Liver (tissue), 9 donors: ENCODE data around the gene MAVS. TPM values are rescaled to one million over a fixed set of nuclear protein-coding genes. Genes with fewer than 3 reads are reported as not detected.
"Not testable (repeated sequence)": the region's sequence is repeated elsewhere in the genome, so short reads cannot be mapped to it uniquely, and the experiment has no call there.

Experiments
- DNase-seq: peaks from one replicate; pipeline ENCODE4 v3.0.0-alpha.2; 2017; ENCODE audit warnings: low spot score
- H3K27ac ChIP-seq, 2 donors: one replicate each; pipeline ENCODE4 v1.7.0; 2013; ENCODE audit warnings: inconsistent platforms in 2 of 2, low read length in 2 of 2, control low read depth in 1 of 2, low read depth in 1 of 2, mild to moderate bottlenecking in 1 of 2
- H3K27me3 ChIP-seq, 4 donors: one replicate each; pipeline versions ENCODE4 v1.6.1 to v1.7.0; 2013; ENCODE audit warnings: low read length in 3 of 4, inconsistent platforms in 1 of 4, mild to moderate bottlenecking in 1 of 4, moderate library complexity in 1 of 4; ENCODE audit not compliant: control insufficient read depth in 4 of 4, insufficient read depth in 4 of 4
- H3K36me3 ChIP-seq, 4 donors: one replicate each; pipeline versions ENCODE4 v1.6.1 to v1.7.0; 2013; ENCODE audit warnings: low read length in 3 of 4, mild to moderate bottlenecking in 3 of 4, low read depth in 1 of 4, moderate library complexity in 1 of 4; ENCODE audit not compliant: control insufficient read depth in 4 of 4, insufficient read depth in 3 of 4
- H3K4me1 ChIP-seq, 4 donors: one replicate each; pipeline versions ENCODE4 v1.6.1 to v1.7.0; 2013; ENCODE audit warnings: low read length in 3 of 4, mild to moderate bottlenecking in 3 of 4, moderate library complexity in 1 of 4; ENCODE audit not compliant: control insufficient read depth in 4 of 4, insufficient read depth in 4 of 4
- H3K4me3 ChIP-seq, 3 donors: one replicate each; pipeline versions ENCODE4 v1.6.1 to v1.7.0; 2013; ENCODE audit warnings: low read length in 3 of 3, control low read depth in 1 of 3, low read depth in 1 of 3, mild to moderate bottlenecking in 1 of 3
- H3K9ac ChIP-seq, 2 donors: one replicate each; pipeline ENCODE4 v1.7.0; 2013; ENCODE audit warnings: low read length in 2 of 2, mild to moderate bottlenecking in 2 of 2, moderate library complexity in 2 of 2, control low read depth in 1 of 2, low read depth in 1 of 2
- H3K9me3 ChIP-seq, 4 donors: one replicate each; pipeline versions ENCODE4 v1.6.1 to v1.7.0; 2013; ENCODE audit warnings: low read length in 3 of 4; ENCODE audit not compliant: control insufficient read depth in 4 of 4
- ATF3 ChIP-seq: IDR thresholded peaks from 2 replicates; pipeline ENCODE4 v1.6.1; 2016; ENCODE audit warnings: antibody characterized with exemption
- EGR1 ChIP-seq, 2 donors: IDR thresholded peaks; 2 replicates each; pipeline ENCODE4 v1.6.1; 2016 to 2018; ENCODE audit warnings: antibody characterized with exemption in 2 of 2, low read depth in 2 of 2
- FOXA1 ChIP-seq: IDR thresholded peaks from 2 replicates; pipeline ENCODE4 v1.6.1; 2016; ENCODE audit warnings: antibody characterized with exemption
- FOXA2 ChIP-seq: IDR thresholded peaks from 2 replicates; pipeline ENCODE4 v1.6.1; 2016; ENCODE audit warnings: antibody characterized with exemption
- GABPA ChIP-seq, 2 donors: IDR thresholded peaks in 1 of 2; conservative IDR thresholded peaks in 1 of 2; 2 replicates each; pipeline ENCODE4 v1.6.1; 2016; ENCODE audit warnings: antibody characterized with exemption in 2 of 2, mild to moderate bottlenecking in 1 of 2, moderate library complexity in 1 of 2
- HNF4A ChIP-seq, 2 donors: conservative IDR thresholded peaks; 2 replicates each; pipeline ENCODE4 v1.6.1; 2016; ENCODE audit warnings: antibody characterized with exemption in 2 of 2, mild to moderate bottlenecking in 2 of 2
- HNF4G ChIP-seq: IDR thresholded peaks from 2 replicates; pipeline ENCODE4 v1.6.1; 2016; ENCODE audit warnings: antibody characterized with exemption
- JUND ChIP-seq, 2 donors: IDR thresholded peaks; 2 replicates each; pipeline ENCODE4 v1.6.1; 2016; ENCODE audit warnings: antibody characterized with exemption in 2 of 2
- MAX ChIP-seq: IDR thresholded peaks from 2 replicates; pipeline ENCODE4 v1.6.1; 2016; ENCODE audit warnings: antibody characterized with exemption
- NR2F2 ChIP-seq: IDR thresholded peaks from 2 replicates; pipeline ENCODE4 v1.6.1; 2016; ENCODE audit warnings: antibody characterized with exemption
- RAD21 ChIP-seq, 2 donors: IDR thresholded peaks; 2 replicates each; pipeline ENCODE4 v1.6.1; 2016; ENCODE audit warnings: antibody characterized with exemption in 2 of 2, mild to moderate bottlenecking in 2 of 2
- REST ChIP-seq: IDR thresholded peaks from 2 replicates; pipeline ENCODE4 v1.6.1; 2016; ENCODE audit warnings: antibody characterized with exemption, mild to moderate bottlenecking
- RXRA ChIP-seq, 2 donors: IDR thresholded peaks; 2 replicates each; pipeline ENCODE4 v1.6.1; 2017 to 2018; ENCODE audit warnings: antibody characterized with exemption in 2 of 2, mild to moderate bottlenecking in 1 of 2
- SP1 ChIP-seq: IDR thresholded peaks from 2 replicates; pipeline ENCODE4 v1.6.1; 2018; ENCODE audit warnings: antibody characterized with exemption, mild to moderate bottlenecking
- TAF1 ChIP-seq: conservative IDR thresholded peaks from 2 replicates; pipeline ENCODE4 v1.6.1; 2016; ENCODE audit warnings: antibody characterized with exemption, mild to moderate bottlenecking
- YY1 ChIP-seq: IDR thresholded peaks from 2 replicates; pipeline ENCODE4 v1.6.1; 2016; ENCODE audit warnings: antibody characterized with exemption, mild to moderate bottlenecking
- WGBS: extraction: QIAGEN DNeasy Blood & Tissue Kit; methylation state at CpG from one replicate; pipeline ENCODE4 v1.1.7; 2013; 5-methylcytosine and 5-hydroxymethylcytosine counted together
- polyA plus RNA-seq, 2 donors: library from polyadenylated mRNA; stranded (reverse) in 1 of 2; unstranded in 1 of 2; fragments of 200-250 nt in 1 of 2; fragments of >200 nt in 1 of 2; fragmentation: Nextera tagmentation in 1 of 2; extraction: Ambion mirVana in 1 of 2; gene quantifications; one replicate each; pipeline versions ENCODE4 v1.2.1 to v1.2.3, GENCODE V29; 2013 to 2015
- total RNA-seq, 2 donors: library from RNA; depleted of rRNA; stranded (reverse); fragments of >200 nt; gene quantifications; one replicate each; pipeline ENCODE4 v1.2.3, GENCODE V29; 2014
- TF ChIP-seq, protein P1 (sequence below): IDR thresholded peaks from 2 replicates; pipeline ENCODE4 v1.6.1; 2016; ENCODE audit warnings: antibody characterized with exemption
- donor health status: healthy.
- donor health status: healthy.
- donor health status: healthy.
- donor health status: healthy.
- donor health status: healthy.

The MAVS gene
- total and polyA plus RNA-seq, 4 donors: 4.7 to 20.9 (median 11.9) TPM

DNA sequence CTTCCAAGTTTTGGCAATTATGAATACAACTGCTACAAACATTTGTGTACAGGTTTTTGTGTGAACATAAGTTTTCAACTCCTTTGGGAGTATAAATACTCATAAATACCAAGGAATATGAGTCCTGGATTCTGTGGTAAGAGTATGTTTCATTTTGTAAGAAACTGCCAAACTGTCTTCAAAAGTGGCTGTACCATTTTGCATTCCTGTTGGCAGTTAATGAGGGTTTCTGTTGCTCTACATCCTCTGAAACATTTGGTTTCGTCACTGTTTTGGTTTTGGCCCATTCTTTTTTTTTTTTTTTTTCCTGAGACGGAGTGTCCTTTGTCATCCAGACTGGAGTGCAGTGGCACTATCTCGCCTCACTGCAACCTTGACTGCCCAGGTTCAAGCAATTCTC, 17.8 kb upstream of the MAVS start:
- H3K27ac ChIP-seq: no peak overlapping the region
- H3K4me3 ChIP-seq: no peak overlapping the region
- no peaks in the 10 kb centered on the region for H3K4me1 ChIP-seq
- H3K9ac ChIP-seq: no peak overlapping the region
- no peak for DNase-seq
- peaks cover 1 to 33% (median 12%) of the 10 kb centered on the region in 4 donors for H3K36me3 ChIP-seq
- WGBS: 91% methylated on average over 3 of the region's 3 CpGs
- no peaks in the 10 kb centered on the region for H3K9me3 ChIP-seq
- no peaks in the 10 kb centered on the region for H3K27me3 ChIP-seq
- TF ChIP-seq HNF4G (no peak), FOXA2 (no peak), JUND (IDR thresholded peaks at IDR 0.05) (no peak), ATF3 (no peak), RAD21 (IDR thresholded peaks at IDR 0.05) (no peak), MAX (no peak), SP1 (no peak), TAF1 (no peak), NR2F2 (no peak), EGR1 (IDR thresholded peaks at IDR 0.05; ENCODE audit: low read depth in 2 of 2) (no peak), HNF4A (conservative IDR thresholded peaks at IDR 0.05) (no peak), FOXA1 (no peak), REST (no peak)
- TF ChIP-seq, protein P1, sequence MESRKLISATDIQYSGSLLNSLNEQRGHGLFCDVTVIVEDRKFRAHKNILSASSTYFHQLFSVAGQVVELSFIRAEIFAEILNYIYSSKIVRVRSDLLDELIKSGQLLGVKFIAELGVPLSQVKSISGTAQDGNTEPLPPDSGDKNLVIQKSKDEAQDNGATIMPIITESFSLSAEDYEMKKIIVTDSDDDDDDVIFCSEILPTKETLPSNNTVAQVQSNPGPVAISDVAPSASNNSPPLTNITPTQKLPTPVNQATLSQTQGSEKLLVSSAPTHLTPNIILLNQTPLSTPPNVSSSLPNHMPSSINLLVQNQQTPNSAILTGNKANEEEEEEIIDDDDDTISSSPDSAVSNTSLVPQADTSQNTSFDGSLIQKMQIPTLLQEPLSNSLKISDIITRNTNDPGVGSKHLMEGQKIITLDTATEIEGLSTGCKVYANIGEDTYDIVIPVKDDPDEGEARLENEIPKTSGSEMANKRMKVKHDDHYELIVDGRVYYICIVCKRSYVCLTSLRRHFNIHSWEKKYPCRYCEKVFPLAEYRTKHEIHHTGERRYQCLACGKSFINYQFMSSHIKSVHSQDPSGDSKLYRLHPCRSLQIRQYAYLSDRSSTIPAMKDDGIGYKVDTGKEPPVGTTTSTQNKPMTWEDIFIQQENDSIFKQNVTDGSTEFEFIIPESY: no peak

- not testable (repeated sequence) for H3K9me3 ChIP-seq
- WGBS: 97% methylated on average over 5 of the region's 5 CpGs
Observed at GRCh38 chr20:3829891-3830290, 16.7 kb upstream of the MAVS start.

GRCh38 chr20:3836132-3836531, 10.5 kb upstream of the MAVS start:
- WGBS: 97% methylated on average over 4 of the region's 4 CpGs
- no peaks in the 10 kb centered on the region for H3K4me1 ChIP-seq
- no peak overlapping the region for H3K27ac ChIP-seq
- H3K9ac ChIP-seq: no peak overlapping the region
- H3K9me3 ChIP-seq: no peaks in the 10 kb centered on the region
- peaks cover 0 to 5% (median 2%) of the 10 kb centered on the region in 4 donors for H3K36me3 ChIP-seq
- no peak overlapping the region for H3K4me3 ChIP-seq
- DNase-seq: no peak
- H3K27me3 ChIP-seq: no peaks in the 10 kb centered on the region
- TF ChIP-seq GABPA (IDR thresholded peaks at IDR 0.05 in 1 of 2, conservative IDR thresholded peaks at IDR 0.05 in 1 of 2): no peak
- TF ChIP-seq HNF4A (conservative IDR thresholded peaks at IDR 0.05): no peak
- TF ChIP-seq REST: no peak
- TF ChIP-seq MAX: no peak
- no peak for TF ChIP-seq HNF4G
- TF ChIP-seq JUND (IDR thresholded peaks at IDR 0.05): no peak
- no peak for TF ChIP-seq YY1
- TF ChIP-seq SP1: no peak
- TF ChIP-seq RAD21 (IDR thresholded peaks at IDR 0.05): no peak
- TF ChIP-seq RXRA (IDR thresholded peaks at IDR 0.05): no peak
- TF ChIP-seq TAF1: no peak

More at GRCh38 chr20:3829891-3830290, 16.7 kb upstream of the MAVS start:
- not testable (repeated sequence) for H3K4me3 ChIP-seq, H3K27me3 ChIP-seq, H3K27ac ChIP-seq, DNase-seq, H3K9ac ChIP-seq, H3K4me1 ChIP-seq
- peaks cover 0 to 24% (median 7%) of the 10 kb centered on the region in 4 donors for H3K36me3 ChIP-seq
